K562 (cell line): ENCODE results near the gene DNAJB1. TPM values are rescaled to one million over a fixed set of nuclear protein-coding genes. Genes with fewer than 3 reads are reported as not detected.

Source experiments
- BRCA1 ChIP-seq, 2 experiments: fragments of 450-650 bp in 1 of 2; sonication (generic) in 1 of 2; formaldehyde crosslinking in 1 of 2; IDR thresholded peaks; 2 replicates each; pipeline versions ENCODE4 v1.5.0 to v1.6.1; 2017 to 2020; ENCODE audit warnings: mild to moderate bottlenecking in 1 of 2, missing genetic modification reagents in 1 of 2
- FOXP4 ChIP-seq: sonication (generic); formaldehyde crosslinking; IDR thresholded peaks from 2 replicates; pipeline ENCODE4 v1.8.0; 2022; ENCODE audit warnings: mild to moderate bottlenecking, missing genetic modification reagents, borderline replicate concordance
- HNRNPK ChIP-seq: fragments of 200-400 bp; formaldehyde crosslinking; IDR thresholded peaks from one replicate; pipeline ENCODE4 v1.6.1; 2018; ENCODE audit warnings: mild to moderate bottlenecking, low read depth, low read length; ENCODE audit not compliant: poor library complexity, severe bottlenecking
- MTA3 ChIP-seq: fragments of 450-650 bp; formaldehyde crosslinking; IDR thresholded peaks from 2 replicates; pipeline ENCODE4 v1.6.1; 2017; ENCODE audit warnings: mild to moderate bottlenecking, borderline replicate concordance
- OTX1 ChIP-seq: fragments of 450-650 bp; formaldehyde crosslinking; IDR thresholded peaks from 2 replicates; pipeline ENCODE4 v1.4.0; 2022; ENCODE audit warnings: mild to moderate bottlenecking
- SNAPC5 ChIP-seq: fragments of 250-450 bp; sonication (Bioruptor Pico); IDR thresholded peaks from 2 replicates; pipeline ENCODE4 v1.8.0; 2021; ENCODE audit warnings: moderate library complexity, mild to moderate bottlenecking, inconsistent platforms
- SNRNP70 ChIP-seq: fragments of 200-400 bp; formaldehyde crosslinking; optimal IDR thresholded peaks from 2 replicates; pipeline ENCODE3; 2017; ENCODE audit warnings: low read depth, low read length
- ZNF12 ChIP-seq: sonication (generic); formaldehyde crosslinking; IDR thresholded peaks from 2 replicates; pipeline ENCODE4 v1.4.0; 2020; ENCODE audit warnings: mild to moderate bottlenecking, missing genetic modification reagents
- ZNF561 ChIP-seq: fragments of 450-650 bp; formaldehyde crosslinking; conservative IDR thresholded peaks from 2 replicates; pipeline ENCODE4 v1.4.0; 2020; ENCODE audit warnings: mild to moderate bottlenecking, moderate library complexity
- ZNF76 ChIP-seq: fragments of 250-450 bp; sonication (Bioruptor Pico); IDR thresholded peaks from 2 replicates; pipeline ENCODE4 v1.4.0; 2020; ENCODE audit warnings: mild to moderate bottlenecking, moderate library complexity, borderline replicate concordance
- polyA plus RNA-seq, 8 experiments: library from polyadenylated mRNA; depleted of rRNA in 4 of 8; stranded (reverse) in 5 of 8; unstranded in 3 of 8; fragments of >200 nt; fragmentation: Nextera tagmentation in 2 of 8; fragmentation: Illumina TruSeq in 1 of 8; extraction: Ambion mirVana in 2 of 8; extraction: Trizol in 1 of 8; gene quantifications; 2 replicates each; pipeline versions ENCODE4 v1.2.1 to v1.2.3, GENCODE V29; 2011 to 2014; ENCODE audit warnings: inconsistent platforms in 1 of 8, missing spikeins in 1 of 8
- total RNA-seq, 7 experiments: library from RNA; depleted of rRNA in 6 of 7; stranded (reverse); fragments of >200 nt in 6 of 7; fragmentation: Illumina TruSeq in 2 of 7; extraction: Trizol in 2 of 7; gene quantifications; 2 replicates each; pipeline versions ENCODE4 v1.2.1 to v1.2.3, GENCODE V29; 2011 to 2021; ENCODE audit warnings: low replicate concordance in 1 of 7
- TF ChIP-seq, protein P1 (sequence below), 2 experiments: fragments of 450-650 bp; IDR thresholded peaks; 2 replicates each; pipeline ENCODE4 v1.6.1; 2016; ENCODE audit warnings: mild to moderate bottlenecking in 2 of 2, borderline replicate concordance in 1 of 2, low read depth in 1 of 2, moderate library complexity in 1 of 2
- TF ChIP-seq, protein P2 (sequence below): sonication (generic); formaldehyde crosslinking; IDR thresholded peaks from 2 replicates; pipeline ENCODE4 v1.8.1; 2022; ENCODE audit warnings: missing genetic modification reagents

The DNAJB1 gene
- total and polyA plus RNA-seq, 9 of the 15 experiments (the other 6 are each of a cell fraction or from before 2014, with no cell fraction given), result 13.2 to 113 (median 62.1) TPM

- TF ChIP-seq, protein P1, sequence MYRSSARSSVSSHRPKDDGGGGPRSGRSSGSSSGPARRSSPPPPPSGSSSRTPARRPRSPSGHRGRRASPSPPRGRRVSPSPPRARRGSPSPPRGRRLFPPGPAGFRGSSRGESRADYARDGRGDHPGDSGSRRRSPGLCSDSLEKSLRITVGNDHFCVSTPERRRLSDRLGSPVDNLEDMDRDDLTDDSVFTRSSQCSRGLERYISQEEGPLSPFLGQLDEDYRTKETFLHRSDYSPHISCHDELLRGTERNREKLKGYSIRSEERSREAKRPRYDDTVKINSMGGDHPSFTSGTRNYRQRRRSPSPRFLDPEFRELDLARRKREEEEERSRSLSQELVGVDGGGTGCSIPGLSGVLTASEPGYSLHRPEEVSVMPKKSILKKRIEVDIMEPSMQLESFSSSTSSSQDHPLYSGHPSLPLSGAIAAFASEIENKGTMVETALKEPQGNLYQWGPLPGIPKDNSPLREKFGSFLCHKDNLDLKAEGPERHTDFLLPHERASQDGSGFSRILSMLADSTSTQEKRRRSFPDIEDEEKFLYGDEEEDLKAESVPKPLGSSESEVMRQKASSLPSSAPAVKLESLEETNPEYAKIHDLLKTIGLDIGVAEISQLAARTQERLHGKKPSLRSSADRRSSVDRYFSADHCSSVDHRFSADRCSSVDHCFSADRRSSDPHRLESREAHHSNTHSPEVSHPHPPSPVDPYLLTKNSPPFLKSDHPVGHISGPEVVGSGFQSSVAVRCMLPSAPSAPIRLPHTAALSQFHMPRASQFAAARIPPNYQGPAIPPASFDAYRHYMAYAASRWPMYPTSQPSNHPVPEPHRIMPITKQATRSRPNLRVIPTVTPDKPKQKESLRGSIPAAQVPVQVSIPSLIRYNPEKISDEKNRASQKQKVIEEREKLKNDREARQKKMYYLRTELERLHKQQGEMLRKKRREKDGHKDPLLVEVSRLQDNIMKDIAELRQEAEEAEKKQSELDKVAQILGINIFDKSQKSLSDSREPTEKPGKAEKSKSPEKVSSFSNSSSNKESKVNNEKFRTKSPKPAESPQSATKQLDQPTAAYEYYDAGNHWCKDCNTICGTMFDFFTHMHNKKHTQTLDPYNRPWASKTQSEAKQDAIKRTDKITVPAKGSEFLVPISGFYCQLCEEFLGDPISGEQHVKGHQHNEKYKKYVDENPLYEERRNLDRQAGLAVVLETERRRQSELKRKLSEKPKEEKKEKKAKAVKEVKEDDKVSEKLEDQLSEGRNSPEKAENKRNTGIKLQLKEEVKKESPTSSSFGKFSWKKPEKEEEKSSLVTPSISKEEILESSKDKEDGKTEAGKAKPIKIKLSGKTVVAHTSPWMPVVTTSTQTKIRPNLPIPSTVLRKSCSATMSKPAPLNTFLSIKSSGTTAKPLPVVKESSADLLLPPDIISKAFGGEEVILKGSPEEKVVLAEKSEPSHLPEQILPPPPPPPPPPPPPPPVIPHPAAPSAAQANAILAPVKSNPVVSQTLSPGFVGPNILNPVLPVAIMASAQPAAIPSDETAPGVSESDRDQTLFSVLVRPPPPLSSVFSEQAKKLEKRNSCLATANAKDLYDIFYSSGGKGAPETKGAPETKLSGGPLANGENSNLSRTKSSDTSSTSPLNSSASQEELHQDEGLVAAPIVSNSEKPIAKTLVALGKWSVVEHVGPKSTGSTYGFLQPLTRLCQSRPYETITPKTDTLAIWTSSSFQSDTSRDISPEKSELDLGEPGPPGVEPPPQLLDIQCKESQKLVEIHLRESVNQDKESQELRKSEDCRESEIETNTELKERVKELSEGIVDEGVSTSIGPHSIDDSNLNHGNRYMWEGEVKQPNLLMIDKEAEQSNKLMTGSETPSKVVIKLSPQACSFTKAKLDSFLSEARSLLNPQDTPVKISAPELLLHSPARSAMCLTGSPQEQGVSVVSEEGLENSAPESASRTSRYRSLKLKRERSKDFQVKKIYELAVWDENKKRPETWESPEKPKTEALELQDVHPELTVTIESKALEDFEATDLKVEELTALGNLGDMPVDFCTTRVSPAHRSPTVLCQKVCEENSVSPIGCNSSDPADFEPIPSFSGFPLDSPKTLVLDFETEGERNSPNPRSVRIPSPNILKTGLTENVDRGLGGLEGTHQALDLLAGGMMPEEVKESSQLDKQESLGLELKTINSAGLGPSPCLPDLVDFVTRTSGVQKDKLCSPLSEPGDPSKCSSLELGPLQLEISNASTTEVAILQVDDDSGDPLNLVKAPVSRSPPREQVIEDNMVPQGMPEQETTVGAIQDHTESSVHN (IDR thresholded peaks at IDR 0.05; ENCODE audit: borderline replicate concordance in 1 of 2, low read depth in 1 of 2), result no peak
- TF ChIP-seq ZNF12 (no peak), SNRNP70 (no peak), SNAPC5 (no peak), HNRNPK (no peak), ZNF561 (CRISPR knock-in tag) (no peak), BRCA1 (IDR thresholded peaks at IDR 0.05) (no peak), BRCA1 (CRISPR knock-in tag; IDR thresholded peaks at IDR 0.05) (no peak), FOXP4 (CRISPR knock-in tag) (peak; percentile 21; the same call in 1 of the 2 replicates), MTA3 (peak; percentile 88; the same call in 1 of the 2 replicates), ZNF76 (CRISPR knock-in tag) (no peak), OTX1 (CRISPR knock-in tag) (0 out of 2 replicates have a peak, but pooled peaks have one; percentile 56)
- TF ChIP-seq, protein P2, sequence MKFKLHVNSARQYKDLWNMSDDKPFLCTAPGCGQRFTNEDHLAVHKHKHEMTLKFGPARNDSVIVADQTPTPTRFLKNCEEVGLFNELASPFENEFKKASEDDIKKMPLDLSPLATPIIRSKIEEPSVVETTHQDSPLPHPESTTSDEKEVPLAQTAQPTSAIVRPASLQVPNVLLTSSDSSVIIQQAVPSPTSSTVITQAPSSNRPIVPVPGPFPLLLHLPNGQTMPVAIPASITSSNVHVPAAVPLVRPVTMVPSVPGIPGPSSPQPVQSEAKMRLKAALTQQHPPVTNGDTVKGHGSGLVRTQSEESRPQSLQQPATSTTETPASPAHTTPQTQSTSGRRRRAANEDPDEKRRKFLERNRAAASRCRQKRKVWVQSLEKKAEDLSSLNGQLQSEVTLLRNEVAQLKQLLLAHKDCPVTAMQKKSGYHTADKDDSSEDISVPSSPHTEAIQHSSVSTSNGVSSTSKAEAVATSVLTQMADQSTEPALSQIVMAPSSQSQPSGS (CRISPR knock-in tag), result no peak
Measured at GRCh38 chr19:14517840-14518505, at the start of gene DNAJB1 (continued).
